Neural cell (in vitro differentiated cells): Measurements from ENCODE around the gene CTRL. TPM values are rescaled to one million over a fixed set of nuclear protein-coding genes. Genes with fewer than 3 reads are reported as not detected.

Experiments used
- H2AFZ ChIP-seq: fragments of 200-600, 300-800 bp; sonication (generic), shearing (Covaris generic); 2 replicates; pipeline ENCODE4 v1.6.0; 2014; ENCODE audit warnings: low read depth, mild to moderate bottlenecking, antibody characterized with exemption, low read length, moderate library complexity
- H3F3A ChIP-seq: fragments of 200-600 bp; shearing (Covaris generic); 2 replicates; pipeline ENCODE4 v1.6.1; 2016; ENCODE audit warnings: mild to moderate bottlenecking, moderate library complexity, mixed read lengths, antibody characterized with exemption, low read length; ENCODE audit not compliant: insufficient read depth, poor library complexity, severe bottlenecking
- H3K27ac ChIP-seq: fragments of 200-600, 300-800 bp; sonication (generic), shearing (Covaris generic); 2 replicates; pipeline ENCODE4 v1.5.1; 2014; ENCODE audit warnings: mild to moderate bottlenecking, low read length, moderate library complexity
- H3K27me3 ChIP-seq: fragments of 300-800, 200-600 bp; sonication (generic), shearing (Covaris generic); 2 replicates; pipeline ENCODE4 v1.6.0; 2014; ENCODE audit warnings: mild to moderate bottlenecking, low read depth, low read length, moderate library complexity; ENCODE audit not compliant: insufficient read depth
- H3K36me3 ChIP-seq: fragments of 300-800, 200-600 bp; sonication (generic), shearing (Covaris generic); 2 replicates; pipeline ENCODE4 v1.5.1; 2014; ENCODE audit warnings: mild to moderate bottlenecking, antibody characterized with exemption, low read length, moderate library complexity; ENCODE audit not compliant: insufficient read depth
- H3K4me2 ChIP-seq: fragments of 300-800, 200-600 bp; sonication (generic), shearing (Covaris generic); 2 replicates; pipeline ENCODE4 v1.6.0; 2014; ENCODE audit warnings: mild to moderate bottlenecking, low read length
- H3K4me3 ChIP-seq: fragments of 300-800, 200-600 bp; sonication (generic), shearing (Covaris generic); 2 replicates; pipeline ENCODE4 v1.5.1; 2014; ENCODE audit warnings: mild to moderate bottlenecking, low read length, moderate library complexity
- H3K79me2 ChIP-seq: fragments of 200-600 bp; shearing (Covaris generic); replicated peaks from 2 replicates; pipeline ENCODE4 v1.6.0; 2014; ENCODE audit warnings: mild to moderate bottlenecking, low read length, moderate library complexity; ENCODE audit not compliant: insufficient read depth
- H3K9ac ChIP-seq: fragments of 300-800, 200-600 bp; sonication (generic), shearing (Covaris generic); 2 replicates; pipeline ENCODE4 v1.6.1; 2016; ENCODE audit warnings: mild to moderate bottlenecking, low read length, mixed read lengths
- H3K9me2 ChIP-seq: fragments of 200-600 bp; shearing (Covaris generic); 2 replicates; pipeline ENCODE4 v1.6.1; 2016; ENCODE audit warnings: mild to moderate bottlenecking, low read length, mixed read lengths; ENCODE audit not compliant: insufficient read depth
- H3K9me3 ChIP-seq: fragments of 200-600, 300-800 bp; sonication (generic), shearing (Covaris generic); 2 replicates; pipeline ENCODE4 v1.6.1; 2016; ENCODE audit warnings: mild to moderate bottlenecking, mixed run types, low read length, moderate library complexity, mixed read lengths
- H4K20me1 ChIP-seq: fragments of 200-600 bp; shearing (Covaris generic); 2 replicates; pipeline ENCODE4 v1.6.1; 2016; ENCODE audit warnings: mild to moderate bottlenecking, mixed run types; ENCODE audit not compliant: insufficient read depth
- CTCF ChIP-seq: fragments of 450-650 bp; IDR thresholded peaks from 2 replicates; pipeline ENCODE4 v1.5.1; 2014; ENCODE audit warnings: antibody characterized with exemption, mild to moderate bottlenecking, moderate library complexity; ENCODE audit not compliant: poor library complexity, severe bottlenecking
- EP300 ChIP-seq: fragments of 450-650 bp; conservative IDR thresholded peaks from 2 replicates; pipeline ENCODE4 v1.6.1; 2014; ENCODE audit warnings: antibody characterized with exemption, mild to moderate bottlenecking, moderate library complexity; ENCODE audit not compliant: poor library complexity, severe bottlenecking
- EZH2 ChIP-seq: fragments of 200-600, 300-800 bp; shearing (Covaris generic), sonication (generic); IDR thresholded peaks from 2 replicates; pipeline ENCODE4 v1.6.1; 2014; ENCODE audit warnings: antibody characterized with exemption, low read length, borderline replicate concordance, mild to moderate bottlenecking; ENCODE audit not compliant: insufficient read depth, poor library complexity, severe bottlenecking
- MXI1 ChIP-seq: fragments of 450-650 bp; conservative IDR thresholded peaks from 2 replicates; pipeline ENCODE4 v1.6.1; 2014; ENCODE audit warnings: antibody characterized with exemption, mild to moderate bottlenecking; ENCODE audit not compliant: poor library complexity, severe bottlenecking
- POLR2AphosphoS5 ChIP-seq: IDR thresholded peaks from 2 replicates; pipeline ENCODE4 v1.6.1; 2012
- RAD21 ChIP-seq: fragments of 450-650 bp; conservative IDR thresholded peaks from 2 replicates; pipeline ENCODE4 v1.6.1; 2014; ENCODE audit warnings: antibody characterized with exemption, mild to moderate bottlenecking, moderate library complexity
- REST ChIP-seq: IDR thresholded peaks from 2 replicates; pipeline ENCODE4 v1.6.1; 2012; ENCODE audit warnings: borderline replicate concordance
- SMC3 ChIP-seq: fragments of 450-650 bp; conservative IDR thresholded peaks from 2 replicates; pipeline ENCODE4 v1.6.1; 2014; ENCODE audit warnings: antibody characterized with exemption, mild to moderate bottlenecking, moderate library complexity; ENCODE audit not compliant: poor library complexity
- TAF1 ChIP-seq: IDR thresholded peaks from 2 replicates; pipeline ENCODE4 v1.6.1; 2012; ENCODE audit warnings: low read depth
- polyA plus RNA-seq: library from polyadenylated mRNA; depleted of rRNA; stranded (reverse); fragments of >200 nt; gene quantifications from 2 replicates; pipeline ENCODE4 v1.2.3, GENCODE V29; 2014

The CTRL gene
- polyA plus RNA-seq, 1 donor from 2014 or later: 3.8 TPM

- H3K27me3 ChIP-seq: no peaks in the 10 kb centered on the region
- H3F3A ChIP-seq: no peaks in the 10 kb centered on the region
- H3K9ac ChIP-seq: no peak overlapping the region
- no peak overlapping the region for H3K27ac ChIP-seq
- no peak overlapping the region for H3K4me3 ChIP-seq
- no peaks in the 10 kb centered on the region for H4K20me1 ChIP-seq
- H3K9me3 ChIP-seq: no peaks in the 10 kb centered on the region
- TF ChIP-seq CTCF (no peak), POLR2AphosphoS5 (no peak), REST (no peak), EZH2 (no peak), EP300 (no peak), TAF1 (no peak), MXI1 (no peak), RAD21 (no peak), SMC3 (no peak)
- no peaks in the 10 kb centered on the region for H3K79me2 ChIP-seq
- H2AFZ ChIP-seq: no peak overlapping the region
- H3K4me2 ChIP-seq: no peak overlapping the region
- no peaks in the 10 kb centered on the region for H3K9me2 ChIP-seq
- H3K36me3 ChIP-seq: no peaks in the 10 kb centered on the region
Measured at GRCh38 chr16:67932462-67932840, 789 bp upstream of the CTRL start.

- TF ChIP-seq EZH2 (no peak), EP300 (no peak), TAF1 (no peak), POLR2AphosphoS5 (no peak), RAD21 (no peak), REST (no peak), MXI1 (no peak), SMC3 (no peak), CTCF (no peak)
- no peaks in the 10 kb centered on the region for H4K20me1 ChIP-seq
- H3K36me3 ChIP-seq: no peaks in the 10 kb centered on the region
Measured at GRCh38 chr16:67930678-67931211, 917 bp downstream of the CTRL start.

More at GRCh38 chr16:67930678-67931211, 917 bp downstream of the CTRL start:
- Histone ChIP-seq H3K9me2 (no peaks in the 10 kb centered on the region), H3K9ac (no peak overlapping the region), H3K4me3 (no peak overlapping the region), H2AFZ (no peak overlapping the region), H3K79me2 (no peaks in the 10 kb centered on the region), H3F3A (no peaks in the 10 kb centered on the region), H3K27me3 (no peaks in the 10 kb centered on the region), H3K4me2 (no peak overlapping the region), H3K27ac (no peak overlapping the region), H3K9me3 (no peaks in the 10 kb centered on the region)
